Loucy (cell line): Measurements from ENCODE around the gene NTN1.

Experiments used
- H2AFZ ChIP-seq: fragments of 200-600 bp; sonication (generic); 2 replicates; pipeline ENCODE4 v1.6.0; 2016; ENCODE audit warnings: antibody characterized with exemption, mild to moderate bottlenecking, low read length, moderate library complexity
- H3F3A ChIP-seq: fragments of 200-600 bp; 2 replicates; pipeline ENCODE4 v1.6.0; 2016; ENCODE audit warnings: antibody characterized with exemption, low read depth, mild to moderate bottlenecking
- H3K27me3 ChIP-seq: fragments of 200-600 bp; sonication (generic); 2 replicates; pipeline ENCODE4 v1.6.1; 2014; ENCODE audit warnings: low read length, mild to moderate bottlenecking; ENCODE audit not compliant: insufficient read depth, poor library complexity, severe bottlenecking
- H3K36me3 ChIP-seq: fragments of 200-600 bp; sonication (generic); 2 replicates; pipeline ENCODE4 v1.6.1; 2016; ENCODE audit warnings: low read length; ENCODE audit not compliant: insufficient read depth
- H3K4me1 ChIP-seq: fragments of 200-600 bp; sonication (generic); 2 replicates; pipeline ENCODE4 v1.5.1; 2014; ENCODE audit warnings: low read length, mild to moderate bottlenecking; ENCODE audit not compliant: insufficient read depth, poor library complexity, severe bottlenecking
- H3K4me2 ChIP-seq: fragments of 200-600 bp; sonication (generic); 2 replicates; pipeline ENCODE4 v1.6.0; 2014; ENCODE audit warnings: antibody characterized with exemption, low read length, low read depth, mild to moderate bottlenecking; ENCODE audit not compliant: poor library complexity, severe bottlenecking
- H3K4me3 ChIP-seq: fragments of 200-600 bp; sonication (generic); 2 replicates; pipeline ENCODE4 v1.5.1; 2014; ENCODE audit warnings: low read length, mild to moderate bottlenecking, mixed read lengths; ENCODE audit not compliant: poor library complexity, severe bottlenecking
- H3K79me2 ChIP-seq: fragments of 200-600 bp; sonication (generic); 2 replicates; pipeline ENCODE4 v1.6.1; 2014; ENCODE audit warnings: low read length; ENCODE audit not compliant: insufficient read depth
- H3K9ac ChIP-seq: fragments of 200-600 bp; sonication (generic); 2 replicates; pipeline ENCODE4 v1.6.0; 2014; ENCODE audit warnings: mild to moderate bottlenecking, low read depth, low read length, moderate library complexity; ENCODE audit not compliant: poor library complexity, severe bottlenecking
- H3K9me2 ChIP-seq: fragments of 200-600 bp; sonication (generic); replicated peaks from 2 replicates; pipeline ENCODE4 v1.6.1; 2016; ENCODE audit warnings: low read depth, low read length, mixed read lengths
- H3K9me3 ChIP-seq: fragments of 200-600 bp; sonication (generic); 2 replicates; pipeline ENCODE4 v1.6.1; 2014; ENCODE audit warnings: mild to moderate bottlenecking, antibody characterized with exemption, low read length, low read depth; ENCODE audit not compliant: insufficient read depth
- H4K20me1 ChIP-seq: fragments of 200-600 bp; sonication (generic); 2 replicates; pipeline ENCODE4 v1.6.0; 2014; ENCODE audit warnings: antibody characterized with exemption, low read length, mild to moderate bottlenecking; ENCODE audit not compliant: insufficient read depth, poor library complexity, severe bottlenecking
- CTCF ChIP-seq: fragments of 200-600 bp; sonication (generic); conservative IDR thresholded peaks from 2 replicates; pipeline ENCODE4 v1.5.1; 2014; ENCODE audit warnings: mild to moderate bottlenecking, antibody characterized with exemption, low read length
- EZH2phosphoT487 ChIP-seq: fragments of 200-600 bp; IDR thresholded peaks from 2 replicates; pipeline ENCODE4 v1.6.1; 2018; ENCODE audit warnings: antibody characterized with exemption, mild to moderate bottlenecking, moderate library complexity, borderline replicate concordance

The NTN1 gene

GRCh38 chr17:9170853-9171252 is 149.5 kb downstream of the NTN1 start:
- H2AFZ ChIP-seq: no peak overlapping the region
- H3K9me3 ChIP-seq: no peaks in the 10 kb centered on the region
- H3K9ac ChIP-seq: no peak overlapping the region
- H4K20me1 ChIP-seq: no peaks in the 10 kb centered on the region
- H3K36me3 ChIP-seq: no peaks in the 10 kb centered on the region
- H3K27me3 ChIP-seq: no peaks in the 10 kb centered on the region
- H3K4me1 ChIP-seq: no peaks in the 10 kb centered on the region
- no peaks in the 10 kb centered on the region for H3F3A ChIP-seq
- no peak overlapping the region for H3K4me3 ChIP-seq
- H3K4me2 ChIP-seq: no peak overlapping the region
- no peaks in the 10 kb centered on the region for H3K9me2 ChIP-seq
- no peak for TF ChIP-seq EZH2phosphoT487
- TF ChIP-seq CTCF: no peak
- no peaks in the 10 kb centered on the region for H3K79me2 ChIP-seq

- Histone ChIP-seq H3K9me2 (no peaks in the 10 kb centered on the region), H3K79me2 (no peaks in the 10 kb centered on the region), H3K4me2 (no peak overlapping the region), H4K20me1 (no peaks in the 10 kb centered on the region), H3K36me3 (no peaks in the 10 kb centered on the region), H3K9me3 (no peaks in the 10 kb centered on the region), H3K27me3 (no peaks in the 10 kb centered on the region), H3F3A (no peaks in the 10 kb centered on the region), H3K4me1 (no peaks in the 10 kb centered on the region), H3K9ac (no peak overlapping the region), H3K4me3 (no peak overlapping the region), H2AFZ (no peak overlapping the region)
- no peak for TF ChIP-seq CTCF
- TF ChIP-seq EZH2phosphoT487: no peak
These were observed 152.2 kb downstream of the NTN1 start for GRCh38 chr17:9173386-9173983.

GRCh38 chr17:9174312-9174711 is 153.0 kb downstream of the NTN1 start:
- Histone ChIP-seq H3K36me3 (no peaks in the 10 kb centered on the region), H3K9ac (no peak overlapping the region), H3F3A (no peaks in the 10 kb centered on the region), H3K79me2 (no peaks in the 10 kb centered on the region), H4K20me1 (no peaks in the 10 kb centered on the region), H3K9me3 (no peaks in the 10 kb centered on the region), H2AFZ (no peak overlapping the region), H3K9me2 (no peaks in the 10 kb centered on the region), H3K4me3 (no peak overlapping the region), H3K4me2 (no peak overlapping the region), H3K27me3 (no peaks in the 10 kb centered on the region), H3K4me1 (no peaks in the 10 kb centered on the region)
- TF ChIP-seq EZH2phosphoT487: no peak
